ENCODE measurements around the gene VAV1.

DNA sequence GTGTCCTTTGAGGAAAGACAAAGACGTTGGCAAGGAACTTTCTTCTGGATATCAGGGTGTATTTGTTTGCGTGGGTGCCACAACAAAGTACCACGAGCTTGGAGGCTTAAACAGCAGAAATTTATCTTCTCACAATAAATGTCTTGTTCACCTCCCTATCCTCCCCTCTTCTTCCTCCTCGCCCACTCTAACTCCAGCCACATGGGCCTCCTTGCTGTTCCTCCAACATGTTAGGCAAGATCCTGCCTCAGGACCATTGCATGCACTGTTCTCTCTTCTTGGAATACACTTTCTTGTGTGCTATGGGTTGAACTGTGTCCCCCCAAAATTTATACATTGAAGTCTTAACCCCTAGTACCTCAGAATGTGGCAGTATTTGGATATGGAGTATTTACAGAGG is 45.7 kb downstream of the VAV1 start:
- TF ChIP-seq, protein P1, sequence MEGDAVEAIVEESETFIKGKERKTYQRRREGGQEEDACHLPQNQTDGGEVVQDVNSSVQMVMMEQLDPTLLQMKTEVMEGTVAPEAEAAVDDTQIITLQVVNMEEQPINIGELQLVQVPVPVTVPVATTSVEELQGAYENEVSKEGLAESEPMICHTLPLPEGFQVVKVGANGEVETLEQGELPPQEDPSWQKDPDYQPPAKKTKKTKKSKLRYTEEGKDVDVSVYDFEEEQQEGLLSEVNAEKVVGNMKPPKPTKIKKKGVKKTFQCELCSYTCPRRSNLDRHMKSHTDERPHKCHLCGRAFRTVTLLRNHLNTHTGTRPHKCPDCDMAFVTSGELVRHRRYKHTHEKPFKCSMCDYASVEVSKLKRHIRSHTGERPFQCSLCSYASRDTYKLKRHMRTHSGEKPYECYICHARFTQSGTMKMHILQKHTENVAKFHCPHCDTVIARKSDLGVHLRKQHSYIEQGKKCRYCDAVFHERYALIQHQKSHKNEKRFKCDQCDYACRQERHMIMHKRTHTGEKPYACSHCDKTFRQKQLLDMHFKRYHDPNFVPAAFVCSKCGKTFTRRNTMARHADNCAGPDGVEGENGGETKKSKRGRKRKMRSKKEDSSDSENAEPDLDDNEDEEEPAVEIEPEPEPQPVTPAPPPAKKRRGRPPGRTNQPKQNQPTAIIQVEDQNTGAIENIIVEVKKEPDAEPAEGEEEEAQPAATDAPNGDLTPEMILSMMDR (IDR thresholded peaks at IDR 0.05) = no peak
- no peak for TF ChIP-seq ZNF121 (CRISPR knock-in tag; IDR thresholded peaks at IDR 0.05)
- no peak for TF ChIP-seq ESRRA (CRISPR knock-in tag; IDR thresholded peaks at IDR 0.05; ENCODE audit: borderline replicate concordance)
- TF ChIP-seq, protein P2, sequence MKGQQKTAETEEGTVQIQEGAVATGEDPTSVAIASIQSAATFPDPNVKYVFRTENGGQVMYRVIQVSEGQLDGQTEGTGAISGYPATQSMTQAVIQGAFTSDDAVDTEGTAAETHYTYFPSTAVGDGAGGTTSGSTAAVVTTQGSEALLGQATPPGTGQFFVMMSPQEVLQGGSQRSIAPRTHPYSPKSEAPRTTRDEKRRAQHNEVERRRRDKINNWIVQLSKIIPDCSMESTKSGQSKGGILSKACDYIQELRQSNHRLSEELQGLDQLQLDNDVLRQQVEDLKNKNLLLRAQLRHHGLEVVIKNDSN (CRISPR knock-in tag; IDR thresholded peaks at IDR 0.05) = no peak
- TF ChIP-seq HMGA2 (CRISPR knock-in tag; IDR thresholded peaks at IDR 0.05) = no peak
- no peak for TF ChIP-seq CREB1 (CRISPR knock-in tag; IDR thresholded peaks at IDR 0.05)
